ENCODE measurements around the gene OR8B8. TPM values are rescaled to one million over a fixed set of nuclear protein-coding genes. Genes with fewer than 3 reads are reported as not detected.

Gene OR8B8
- total and polyA plus RNA-seq, 3 donors from 2014 or later, result not detected

DNA sequence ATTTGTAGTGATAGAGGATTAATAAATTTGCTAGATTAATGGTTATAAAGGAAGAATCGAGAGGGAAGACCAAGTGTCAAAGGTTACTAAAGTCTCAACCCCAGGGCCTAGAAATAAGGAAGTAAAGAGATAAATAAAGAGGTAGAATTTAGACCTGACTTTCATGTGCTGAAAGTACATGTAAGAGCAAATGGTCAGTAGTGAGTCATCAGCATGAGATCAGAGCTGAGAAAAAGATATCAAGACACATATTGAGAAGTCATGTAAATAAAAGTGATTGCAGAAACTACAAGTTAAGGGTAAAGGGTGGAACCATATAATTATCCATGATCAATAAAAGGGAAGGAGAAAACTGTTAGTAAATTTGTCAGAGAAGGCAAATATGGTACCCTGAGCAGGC, 1.4 kb upstream of the OR8B8 start:
- Histone ChIP-seq H3K36me3 (ENCODE audit: low read depth, missing control alignments) (no peaks in the 10 kb centered on the region), H3K9me3 (no peaks in the 10 kb centered on the region), H3K27me3 (no peaks in the 10 kb centered on the region), H3K27ac (no peak overlapping the region), H3K4me3 (no peak overlapping the region), H3K4me1 (no peaks in the 10 kb centered on the region)
- 80 to 95% methylated on average over 1 of the region's 1 CpG for WGBS, 2 donors
- DNase-seq, result no peak
- intact Hi-C loops (cut with DNase I; ENCODE audit: low total_unique reads), result no loop called here
- TF ChIP-seq, protein P1, sequence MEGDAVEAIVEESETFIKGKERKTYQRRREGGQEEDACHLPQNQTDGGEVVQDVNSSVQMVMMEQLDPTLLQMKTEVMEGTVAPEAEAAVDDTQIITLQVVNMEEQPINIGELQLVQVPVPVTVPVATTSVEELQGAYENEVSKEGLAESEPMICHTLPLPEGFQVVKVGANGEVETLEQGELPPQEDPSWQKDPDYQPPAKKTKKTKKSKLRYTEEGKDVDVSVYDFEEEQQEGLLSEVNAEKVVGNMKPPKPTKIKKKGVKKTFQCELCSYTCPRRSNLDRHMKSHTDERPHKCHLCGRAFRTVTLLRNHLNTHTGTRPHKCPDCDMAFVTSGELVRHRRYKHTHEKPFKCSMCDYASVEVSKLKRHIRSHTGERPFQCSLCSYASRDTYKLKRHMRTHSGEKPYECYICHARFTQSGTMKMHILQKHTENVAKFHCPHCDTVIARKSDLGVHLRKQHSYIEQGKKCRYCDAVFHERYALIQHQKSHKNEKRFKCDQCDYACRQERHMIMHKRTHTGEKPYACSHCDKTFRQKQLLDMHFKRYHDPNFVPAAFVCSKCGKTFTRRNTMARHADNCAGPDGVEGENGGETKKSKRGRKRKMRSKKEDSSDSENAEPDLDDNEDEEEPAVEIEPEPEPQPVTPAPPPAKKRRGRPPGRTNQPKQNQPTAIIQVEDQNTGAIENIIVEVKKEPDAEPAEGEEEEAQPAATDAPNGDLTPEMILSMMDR (IDR thresholded peaks at IDR 0.05), result no peak
- no peak for TF ChIP-seq POLR2A (IDR thresholded peaks at IDR 0.05)

GRCh38 chr11:124442847-124443246, 2.6 kb downstream of the OR8B8 start:
- intact Hi-C loops (cut with DNase I; ENCODE audit: low total_unique reads), result no loop called here
- no peak for DNase-seq
- Histone ChIP-seq H3K9me3 (no peaks in the 10 kb centered on the region), H3K4me1 (no peaks in the 10 kb centered on the region), H3K27ac (no peak overlapping the region), H3K36me3 (ENCODE audit: low read depth, missing control alignments) (no peaks in the 10 kb centered on the region), H3K4me3 (no peak overlapping the region), H3K27me3 (no peaks in the 10 kb centered on the region)
- no peak for TF ChIP-seq POLR2A (IDR thresholded peaks at IDR 0.05)
- TF ChIP-seq, protein P1 (IDR thresholded peaks at IDR 0.05), result no peak
- 76 to 86% methylated on average over 2 of the region's 2 CpGs for WGBS, 2 donors

DNA sequence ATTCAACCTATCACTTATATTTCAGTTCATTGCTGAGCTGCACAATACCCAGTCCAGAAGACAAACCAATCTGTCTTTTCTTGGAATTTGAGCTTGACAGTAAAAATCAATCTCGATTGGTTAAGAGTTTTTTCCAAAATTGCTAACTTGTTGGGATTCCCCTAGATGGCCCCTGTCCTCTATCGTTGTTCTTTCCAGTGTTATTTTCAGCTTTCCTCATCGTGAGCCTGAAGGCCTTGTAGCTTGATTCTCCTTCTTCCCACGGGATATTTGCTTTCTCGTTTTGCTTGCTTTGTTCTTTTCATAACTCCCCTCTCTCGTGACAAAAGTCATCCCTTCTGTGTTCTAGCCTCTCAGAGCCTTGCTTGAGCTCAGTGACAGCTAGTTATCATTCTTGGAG, 3.1 kb downstream of the OR8B8 start:
- DNase-seq, result no peak
- intact Hi-C loops (cut with DNase I; ENCODE audit: low total_unique reads), result no loop called here
- TF ChIP-seq POLR2A (IDR thresholded peaks at IDR 0.05), result no peak
- TF ChIP-seq, protein P1 (IDR thresholded peaks at IDR 0.05), result no peak
- Histone ChIP-seq H3K36me3 (ENCODE audit: low read depth, missing control alignments) (no peaks in the 10 kb centered on the region), H3K27ac (no peak overlapping the region), H3K9me3 (no peaks in the 10 kb centered on the region), H3K4me3 (no peak overlapping the region), H3K4me1 (no peaks in the 10 kb centered on the region), H3K27me3 (no peaks in the 10 kb centered on the region)
- WGBS, 2 donors, result 57 to 67% methylated on average over 6 of the region's 6 CpGs

DNA sequence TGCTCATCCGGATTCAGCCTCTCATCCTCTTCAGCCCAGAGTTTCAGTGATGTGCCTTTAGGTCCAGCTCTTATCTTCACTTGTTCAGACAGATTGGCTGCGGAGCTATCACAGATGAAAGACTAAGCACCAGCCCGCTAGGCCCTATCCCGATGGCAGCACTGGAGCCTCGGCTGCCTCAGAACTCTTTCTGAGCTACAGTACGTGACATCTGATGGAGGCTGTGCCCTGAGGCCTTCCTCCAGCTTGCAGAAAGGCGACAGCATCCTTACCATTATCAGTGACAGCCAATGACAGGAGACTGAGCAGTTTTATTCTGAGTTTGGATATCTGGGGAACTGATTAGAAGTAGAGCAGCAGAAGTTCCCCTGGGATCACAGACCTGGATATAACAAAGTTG, 4.0 kb downstream of the OR8B8 start:
- Histone ChIP-seq H3K27ac (no peak overlapping the region), H3K4me1 (no peaks in the 10 kb centered on the region), H3K36me3 (ENCODE audit: low read depth, missing control alignments) (no peaks in the 10 kb centered on the region), H3K27me3 (no peaks in the 10 kb centered on the region), H3K9me3 (no peaks in the 10 kb centered on the region), H3K4me3 (no peak overlapping the region)
- TF ChIP-seq POLR2A (IDR thresholded peaks at IDR 0.05), result no peak
- TF ChIP-seq, protein P1 (IDR thresholded peaks at IDR 0.05), result no peak
- intact Hi-C loops (cut with DNase I; ENCODE audit: low total_unique reads), result no loop called here
- WGBS, 2 donors, result 84 to 90% methylated on average over 7 of the region's 7 CpGs
- DNase-seq, result no peak

GRCh38 chr11:124441081-124441480, 4.4 kb downstream of the OR8B8 start:
- DNase-seq, result no peak
- TF ChIP-seq, protein P1 (IDR thresholded peaks at IDR 0.05), result no peak
- TF ChIP-seq POLR2A (IDR thresholded peaks at IDR 0.05), result no peak
- WGBS, 2 donors, result 78 to 87% methylated on average over 5 of the region's 5 CpGs
- H3K27ac ChIP-seq, result no peak overlapping the region
- H3K4me1 ChIP-seq, result no peaks in the 10 kb centered on the region
- intact Hi-C loops (cut with DNase I; ENCODE audit: low total_unique reads), result no loop called here
- no peaks in the 10 kb centered on the region for H3K9me3 ChIP-seq
- no peaks in the 10 kb centered on the region for H3K27me3 ChIP-seq
- H3K4me3 ChIP-seq, result no peak overlapping the region
- no peaks in the 10 kb centered on the region for H3K36me3 ChIP-seq (ENCODE audit: low read depth, missing control alignments)

Measured in testis (tissue), 3 donors.